GM12878 (cell line): ENCODE measurements around the gene PLCXD1. TPM values are rescaled to one million over a fixed set of nuclear protein-coding genes. Genes with fewer than 3 reads are reported as not detected.
"Not testable (repeated sequence)": the region's sequence is repeated elsewhere in the genome, so short reads cannot be mapped to it uniquely, and the experiment has no call there.

Experiments
- ATAC-seq: fragments of 200-7000 bp; cut with Tn5 transposase; 3 replicates; pipeline ENCODE4 v1.9.1; 2020; ENCODE audit warnings: mild to moderate bottlenecking, moderate library complexity
- BruUV-seq: library from RNA; stranded (reverse); fragments of 400-500 nt; replicated peaks from 2 replicates; lab custom pipeline; 2021; lab: Mats Ljungman, UMichigan
- CTCF ChIA-PET: fragments of 300-600 bp; sonication (Branson Sonifier 250); formaldehyde crosslinking; extraction: SDS; loops from one replicate; lab custom pipeline; 2021; ENCODE audit warnings: inconsistent platforms; lab: Yijun Ruan, JAX
- POLR2A ChIA-PET: fragments of 350-600 bp; formaldehyde crosslinking; extraction: SDS; loops from one replicate; lab custom pipeline; 2021; ENCODE audit warnings: inconsistent platforms; lab: Charles Lee
- RAD21 ChIA-PET: fragments of 300-600 bp; sonication (Branson Sonifier 250); formaldehyde crosslinking; loops from one replicate; lab custom pipeline; 2023; ENCODE audit warnings: antibody characterized with exemption; ENCODE audit not compliant: unreplicated experiment; lab: Charles Lee
- SMC1A ChIA-PET: fragments of 300-600 bp; sonication (Branson Sonifier 250); formaldehyde crosslinking; loops from one replicate; lab custom pipeline; 2023; ENCODE audit not compliant: unreplicated experiment, uncharacterized antibody; lab: Charles Lee
- DNase-seq: peaks from one replicate; pipeline ENCODE4 v3.0.0-alpha.2; 2011; ENCODE audit warnings: low read depth, low spot score
- FAIRE-seq: peaks from 3 replicates; lab custom pipeline; 2011; peaks lifted over from hg19 to GRCh38; lab: Jason Lieb, UNC
- H2AFZ ChIP-seq: 2 replicates; pipeline ENCODE4 v1.6.0; 2011; ENCODE audit warnings: low read depth, low read length, control low read depth; ENCODE audit not compliant: control insufficient read depth
- H3K27ac ChIP-seq: 2 replicates; pipeline ENCODE4 v1.5.1; 2011; ENCODE audit warnings: control low read depth; ENCODE audit not compliant: control insufficient read depth, insufficient read depth
- H3K27me3 ChIP-seq, 2 experiments: replicated peaks in 1 of 2; 2 replicates each; pipeline versions ENCODE4 v1.6.0 to v1.6.1; 2011; ENCODE audit warnings: low read length in 1 of 2; ENCODE audit not compliant: control insufficient read depth in 2 of 2, insufficient read depth in 2 of 2
- H3K36me3 ChIP-seq, 2 experiments: 2 replicates each; pipeline ENCODE4 v1.5.1; 2011; ENCODE audit warnings: low read length in 1 of 2; ENCODE audit not compliant: control insufficient read depth in 2 of 2, insufficient read depth in 2 of 2
- H3K4me1 ChIP-seq: 2 replicates; pipeline ENCODE4 v1.6.1; 2011; ENCODE audit warnings: mild to moderate bottlenecking, low read length, moderate library complexity, mixed read lengths; ENCODE audit not compliant: control insufficient read depth, insufficient read depth
- H3K4me2 ChIP-seq: 2 replicates; pipeline ENCODE4 v1.6.0; 2011; ENCODE audit warnings: control low read depth; ENCODE audit not compliant: control insufficient read depth, insufficient read depth
- H3K4me3 ChIP-seq: fragments of 200-600 bp; sonication (generic); 2 replicates; pipeline ENCODE4 v1.5.1; 2016
- H3K79me2 ChIP-seq: 2 replicates; pipeline ENCODE4 v1.6.0; 2011; ENCODE audit warnings: low read length; ENCODE audit not compliant: control insufficient read depth, insufficient read depth
- H3K9ac ChIP-seq: 2 replicates; pipeline ENCODE4 v1.8.0; 2011; ENCODE audit warnings: low read length, control low read depth, mixed read lengths; ENCODE audit not compliant: control insufficient read depth, insufficient read depth
- H3K9me3 ChIP-seq: replicated peaks from 3 replicates; pipeline ENCODE4 v1.5.1; 2011; ENCODE audit warnings: mild to moderate bottlenecking, low read length; ENCODE audit not compliant: control insufficient read depth, insufficient read depth
- H4K20me1 ChIP-seq: 2 replicates; pipeline ENCODE4 v1.6.0; 2011; ENCODE audit not compliant: control insufficient read depth, insufficient read depth
- ATF7 ChIP-seq: fragments of 450-650 bp; IDR thresholded peaks from 2 replicates; pipeline ENCODE4 v1.6.1; 2016; ENCODE audit warnings: low read depth, mild to moderate bottlenecking
- BRCA1 ChIP-seq: IDR thresholded peaks from 2 replicates; pipeline ENCODE4 v1.6.1; 2011; ENCODE audit warnings: low read depth, low read length, improper control_type of control experiment
- CTCF ChIP-seq, 3 experiments: IDR thresholded peaks in 2 of 3; conservative IDR thresholded peaks in 1 of 3; 2 replicates each; pipeline ENCODE4 v1.5.1; 2011; ENCODE audit warnings: low read depth in 3 of 3, low read length in 3 of 3, mild to moderate bottlenecking in 3 of 3, control low read depth in 2 of 3, moderate library complexity in 2 of 3, inconsistent platforms in 1 of 3, mixed read lengths in 1 of 3; ENCODE audit not compliant: control insufficient read depth in 2 of 3, insufficient read depth in 1 of 3; ENCODE audit errors: extremely low read depth in 1 of 3
- HDGF ChIP-seq: fragments of 450-650 bp; IDR thresholded peaks from 2 replicates; pipeline ENCODE4 v1.6.1; 2016; ENCODE audit warnings: antibody characterized with exemption
- IRF3 ChIP-seq: fragments of 450-650 bp; IDR thresholded peaks from 2 replicates; pipeline ENCODE4 v1.6.1; 2014; ENCODE audit warnings: mild to moderate bottlenecking
- MEF2B ChIP-seq: fragments of 450-650 bp; IDR thresholded peaks from 2 replicates; pipeline ENCODE4 v1.6.1; 2018; ENCODE audit warnings: mild to moderate bottlenecking, moderate library complexity; ENCODE audit not compliant: partially characterized antibody, poor library complexity, severe bottlenecking
- NR2C1 ChIP-seq: fragments of 450-650 bp; IDR thresholded peaks from 2 replicates; pipeline ENCODE4 v1.6.1; 2017; ENCODE audit warnings: antibody characterized with exemption, mild to moderate bottlenecking, moderate library complexity
- PAX8 ChIP-seq: fragments of 450-650 bp; IDR thresholded peaks from 2 replicates; pipeline ENCODE4 v1.6.1; 2017; ENCODE audit warnings: mild to moderate bottlenecking, moderate library complexity
- SP1 ChIP-seq: IDR thresholded peaks from one replicate; pipeline ENCODE4 v1.6.1; 2011; ENCODE audit warnings: low read depth, low read length
- SUPT20H ChIP-seq: IDR thresholded peaks from 2 replicates; pipeline ENCODE4 v1.6.1; 2011; ENCODE audit warnings: low read depth, mild to moderate bottlenecking, low read length, moderate library complexity, borderline replicate concordance; ENCODE audit not compliant: control insufficient read depth
- TARDBP ChIP-seq: IDR thresholded peaks from 2 replicates; pipeline ENCODE4 v1.6.1; 2016; ENCODE audit warnings: borderline replicate concordance
- WGBS: methylation state at CpG from one replicate; pipeline ENCODE4 v1.1.6; 2016; ENCODE audit warnings: low lambda C conversion rate; ENCODE audit not compliant: insufficient replicate concordance, insufficient coverage; ENCODE audit errors: missing lambda C conversion rate; 5-methylcytosine and 5-hydroxymethylcytosine counted together
- in situ Hi-C: fragments of 300-500 bp; cut with MboI; formaldehyde crosslinking; loops from 9 replicates; pipeline ENCODE4 v1.14.3; 2018; ENCODE audit warnings: mixed read lengths
- intact Hi-C: fragments of 100-400 bp; cut with micrococcal nuclease; formaldehyde crosslinking; loops from one replicate; pipeline ENCODE4 v1.14.2; 2022; ENCODE audit not compliant: unreplicated experiment
- polyA plus RNA-seq, 11 experiments: library from polyadenylated mRNA; depleted of rRNA in 4 of 11; unstranded in 6 of 11; stranded (reverse) in 5 of 11; fragments of >200 nt; fragmentation: Nextera tagmentation in 4 of 11; fragmentation: Illumina TruSeq in 1 of 11; extraction: Ambion mirVana in 4 of 11; extraction: Trizol in 1 of 11; gene quantifications; 1 replicate in 1 of 11; 2 replicates in 10 of 11; pipeline versions ENCODE4 v1.2.1 to v1.2.3, GENCODE V29; 2011 to 2016; ENCODE audit warnings: inconsistent platforms in 2 of 11, missing spikeins in 2 of 11, low read depth in 1 of 11
- total RNA-seq, 4 experiments: library from RNA; depleted of rRNA in 3 of 4; stranded (reverse); fragments of >200 nt in 3 of 4; fragmentation: Illumina TruSeq in 1 of 4; extraction: Trizol in 1 of 4; gene quantifications; 2 replicates each; pipeline versions ENCODE4 v1.2.1 to v1.2.3, GENCODE V29; 2013 to 2021

PLCXD1 gene
- total and polyA plus RNA-seq, 10 of the 15 experiments (the other 5 are each of a cell fraction or from before 2014, with no cell fraction given), result 2.4 to 49.7 (median 18.0) TPM

GRCh38 chrX:255923-256331, 25.3 kb upstream of the PLCXD1 start:
- DNase-seq, result no peak
- no peaks in the 10 kb centered on the region; the same call in 2 of the 3 replicates for H3K9me3 ChIP-seq
- WGBS, result 90% methylated on average over 27 of the region's 28 CpGs
- in situ Hi-C loops (no loop called here), intact Hi-C loops (no loop called here)
- ChIA-PET SMC1A (no interaction called here), RAD21 (no interaction called here), CTCF (no interaction called here), POLR2A (no interaction called here)
- no peak overlapping the region for H3K27ac ChIP-seq
- no peak for FAIRE-seq
- no peak overlapping the region for H3K4me3 ChIP-seq
- no peaks in the 10 kb centered on the region for H4K20me1 ChIP-seq
- BruUV-seq, result no TSS peak
- no peaks in the 10 kb centered on the region for H3K4me1 ChIP-seq
- H3K4me2 ChIP-seq, result no peak overlapping the region
- no peaks in the 10 kb centered on the region for H3K79me2 ChIP-seq
- H2AFZ ChIP-seq, result no peak overlapping the region
- TF ChIP-seq CTCF (IDR thresholded peaks at IDR 0.05 in 2 of 3, conservative IDR thresholded peaks at IDR 0.05 in 1 of 3; ENCODE audit: control insufficient read depth in 2 of 3, extremely low read depth in 1 of 3, insufficient read depth in 1 of 3, low read depth in 3 of 3, low read length in 3 of 3) (no peak), MEF2B (no peak), SUPT20H (no peak), SP1 (no peak), PAX8 (no peak), IRF3 (no peak), ATF7 (no peak), HDGF (no peak), TARDBP (no peak), BRCA1 (no peak), NR2C1 (no peak)
- no peak for ATAC-seq
- no peaks in the 10 kb centered on the region for H3K27me3 ChIP-seq
- no peaks in the 10 kb centered on the region for H3K36me3 ChIP-seq
- H3K9ac ChIP-seq, result no peak overlapping the region

DNA sequence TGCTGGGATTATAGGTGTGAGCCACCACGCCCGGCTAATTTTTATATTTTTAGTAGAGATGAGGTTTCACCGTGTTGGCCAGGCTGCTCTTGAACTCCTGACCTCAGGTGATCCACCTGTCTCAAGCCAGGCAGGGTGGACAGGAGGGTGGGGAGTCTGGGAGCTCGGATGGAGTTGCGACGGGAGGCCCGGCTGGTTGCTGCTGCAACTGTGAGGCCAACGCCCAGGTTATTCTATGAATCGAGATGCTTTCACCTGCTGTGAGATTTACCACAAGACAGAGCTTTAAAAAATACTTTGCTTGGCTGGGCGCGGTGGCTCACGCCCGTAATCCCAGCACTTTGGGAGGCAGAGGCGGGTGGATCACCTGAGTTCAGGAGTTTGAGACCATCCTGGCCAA, 24.1 kb upstream of the PLCXD1 start:
- SMC1A ChIA-PET, H4K20me1 ChIP-seq, intact Hi-C loops, DNase-seq, H3K27me3 ChIP-seq, H3K9me3 ChIP-seq, CTCF ChIA-PET, RAD21 ChIA-PET, FAIRE-seq, BruUV-seq, H3K4me1 ChIP-seq, H3K9ac ChIP-seq, in situ Hi-C loops, ATAC-seq, POLR2A ChIA-PET, H3K4me3 ChIP-seq, H3K36me3 ChIP-seq, H3K4me2 ChIP-seq, H3K27ac ChIP-seq, H3K79me2 ChIP-seq, H2AFZ ChIP-seq: not testable (repeated sequence)
- WGBS, result 56% methylated on average over 11 of the region's 14 CpGs
